GM10266 (cell line): Measurements from ENCODE around the gene CNPY1.
"Not testable (repeated sequence)": the region's sequence is repeated elsewhere in the genome, so short reads cannot be mapped to it uniquely, and the experiment has no call there.

Experiments used
- DNase-seq: peaks from one replicate; pipeline ENCODE4 v3.0.0; 2012; ENCODE audit errors: extremely low spot score
- CTCF ChIP-seq: IDR thresholded peaks from 2 replicates; pipeline ENCODE4 v1.5.1; 2012; ENCODE audit warnings: mild to moderate bottlenecking, low read depth; ENCODE audit not compliant: control insufficient read depth, insufficient read depth; ENCODE audit errors: missing control alignments

Gene CNPY1

GRCh38 chr7:155546449-155546848 lies at the start of gene CNPY1:
TSS of gene CNPY1 (minus strand) at chr7:155546559. CDS start at chr7:155545929, 630 bp downstream.
- DNase-seq = not testable (repeated sequence)

DNA sequence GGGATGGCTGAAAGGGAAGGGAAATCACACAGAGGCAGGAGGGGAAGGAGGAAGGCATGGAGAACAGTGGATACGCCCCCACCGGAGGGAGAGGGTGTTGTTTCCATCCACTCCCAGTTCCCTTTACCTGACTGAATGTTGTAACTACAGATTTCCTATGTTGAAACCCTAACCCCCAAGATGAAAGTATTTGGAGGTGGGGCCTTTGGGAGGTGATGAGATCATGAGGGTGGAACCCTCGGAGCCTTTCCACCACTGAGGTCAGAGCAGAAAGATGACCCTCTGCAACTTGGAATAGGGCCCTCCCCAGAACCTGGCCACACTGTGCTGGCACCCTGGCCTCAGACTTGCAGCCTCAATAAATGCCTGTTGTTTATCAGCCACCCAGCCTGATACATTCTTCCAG lies 48.6 kb upstream of the CNPY1 start:
- no peak for TF ChIP-seq CTCF
- DNase-seq = no peak

DNA sequence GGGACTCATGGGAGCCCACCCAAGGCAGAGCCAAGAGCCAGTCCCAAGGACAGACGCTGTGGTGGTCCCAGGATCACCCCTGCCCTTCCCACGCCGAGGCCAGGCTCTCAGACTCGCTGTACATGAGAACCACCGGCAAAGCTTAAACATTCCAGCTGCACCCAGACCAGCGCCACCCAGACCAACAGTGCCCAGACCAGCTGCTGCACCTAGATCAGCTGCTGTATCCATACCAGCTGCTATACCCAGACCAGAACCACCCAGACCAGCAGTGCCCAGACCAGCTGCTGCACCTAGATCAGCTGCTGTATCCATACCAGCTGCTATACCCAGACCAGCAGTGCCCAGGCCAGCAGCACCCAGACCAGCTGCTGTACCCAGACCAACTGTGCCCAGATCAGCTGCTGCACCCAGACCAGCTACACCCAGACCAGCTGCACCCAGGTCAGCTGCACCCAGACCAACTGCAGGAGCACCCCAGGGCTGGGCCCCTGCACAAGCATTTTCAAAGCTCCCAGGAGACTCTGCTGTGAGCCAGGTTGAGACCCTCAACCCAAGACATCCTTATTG lies 47.9 kb upstream of the CNPY1 start:
- DNase-seq = no peak
- no peak for TF ChIP-seq CTCF

GRCh38 chr7:155593461-155594162 lies 47.3 kb upstream of the CNPY1 start:
- TF ChIP-seq CTCF = no peak
- no peak for DNase-seq

GRCh38 chr7:155591055-155591775 lies 44.9 kb upstream of the CNPY1 start:
- DNase-seq = no peak

DNA sequence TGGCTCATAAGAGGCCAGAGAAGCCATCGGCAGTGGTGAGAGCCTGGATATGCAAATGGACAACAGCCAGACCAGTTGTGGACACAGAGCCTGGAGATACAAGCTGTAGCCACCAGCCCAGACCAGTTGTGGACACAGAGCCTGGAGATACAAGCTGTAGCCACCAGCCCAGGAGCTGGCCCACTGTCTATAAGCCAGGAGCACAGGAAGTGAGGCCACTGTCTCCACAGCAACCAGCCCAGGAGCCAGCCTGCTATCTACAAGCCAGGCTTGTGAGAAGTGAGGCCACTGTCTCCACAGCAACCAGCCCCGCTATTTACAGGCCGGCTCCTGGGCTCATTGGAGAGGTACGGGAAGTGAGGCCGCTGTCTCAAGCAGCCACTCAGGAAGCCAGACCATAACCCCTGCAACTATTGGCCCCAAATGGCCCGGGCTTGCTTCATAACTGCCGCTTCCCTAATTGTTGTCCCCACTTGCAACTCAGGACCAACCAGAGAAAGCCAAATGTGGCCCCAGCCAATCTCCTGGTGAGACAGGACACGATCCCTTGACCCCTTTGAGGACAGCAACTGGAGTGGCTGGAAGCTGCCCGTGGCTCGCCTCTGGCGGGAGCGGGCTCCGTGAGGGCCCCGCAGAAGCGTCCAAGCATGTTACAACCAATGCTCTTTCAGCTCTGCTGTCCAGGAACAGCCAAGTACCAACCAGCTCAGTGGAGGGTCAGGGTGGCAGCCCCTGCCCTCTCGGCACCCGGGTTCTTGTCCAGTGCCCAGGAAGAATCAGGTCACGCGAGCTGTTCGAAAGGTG lies 44.1 kb upstream of the CNPY1 start:
- TF ChIP-seq CTCF = no peak
- no peak for DNase-seq

More at GRCh38 chr7:155591055-155591775, 44.9 kb upstream of the CNPY1 start:
- no peak for TF ChIP-seq CTCF
